ENCODE measurements around the gene ZFAND5.

DNA sequence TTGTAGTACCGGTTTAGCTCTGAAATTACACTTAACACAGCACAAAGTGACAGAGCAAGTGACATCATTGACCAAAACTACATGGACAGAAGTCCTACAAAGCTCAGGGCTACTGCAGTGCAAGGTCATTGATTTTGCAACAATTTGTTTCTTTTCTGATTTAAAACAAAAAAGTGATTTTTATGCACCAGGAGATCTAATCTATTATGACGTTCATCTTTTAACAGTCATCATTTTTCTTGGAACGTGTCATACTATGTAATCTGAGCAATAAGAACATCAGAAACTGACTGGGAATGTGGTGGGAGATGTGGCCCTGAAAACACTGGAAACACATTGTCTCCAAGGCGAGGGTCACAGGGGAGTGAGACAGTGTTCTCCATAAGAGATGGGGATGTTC lies 17.4 kb upstream of the ZFAND5 start:
- TF ChIP-seq, protein P1, sequence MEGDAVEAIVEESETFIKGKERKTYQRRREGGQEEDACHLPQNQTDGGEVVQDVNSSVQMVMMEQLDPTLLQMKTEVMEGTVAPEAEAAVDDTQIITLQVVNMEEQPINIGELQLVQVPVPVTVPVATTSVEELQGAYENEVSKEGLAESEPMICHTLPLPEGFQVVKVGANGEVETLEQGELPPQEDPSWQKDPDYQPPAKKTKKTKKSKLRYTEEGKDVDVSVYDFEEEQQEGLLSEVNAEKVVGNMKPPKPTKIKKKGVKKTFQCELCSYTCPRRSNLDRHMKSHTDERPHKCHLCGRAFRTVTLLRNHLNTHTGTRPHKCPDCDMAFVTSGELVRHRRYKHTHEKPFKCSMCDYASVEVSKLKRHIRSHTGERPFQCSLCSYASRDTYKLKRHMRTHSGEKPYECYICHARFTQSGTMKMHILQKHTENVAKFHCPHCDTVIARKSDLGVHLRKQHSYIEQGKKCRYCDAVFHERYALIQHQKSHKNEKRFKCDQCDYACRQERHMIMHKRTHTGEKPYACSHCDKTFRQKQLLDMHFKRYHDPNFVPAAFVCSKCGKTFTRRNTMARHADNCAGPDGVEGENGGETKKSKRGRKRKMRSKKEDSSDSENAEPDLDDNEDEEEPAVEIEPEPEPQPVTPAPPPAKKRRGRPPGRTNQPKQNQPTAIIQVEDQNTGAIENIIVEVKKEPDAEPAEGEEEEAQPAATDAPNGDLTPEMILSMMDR (IDR thresholded peaks at IDR 0.05), result no peak
- no peak for TF ChIP-seq POLR2A (IDR thresholded peaks at IDR 0.05)

Data from thyroid gland (tissue), 4 donors.